COLO668 (cell line): ENCODE measurements around the gene CSPG5.

ENCODE experiments used
- DNase-seq: peaks from one replicate; lab custom pipeline; 2025; ENCODE audit not compliant: unreplicated experiment; lab: John Stamatoyannopoulos, UW

Gene CSPG5

DNA sequence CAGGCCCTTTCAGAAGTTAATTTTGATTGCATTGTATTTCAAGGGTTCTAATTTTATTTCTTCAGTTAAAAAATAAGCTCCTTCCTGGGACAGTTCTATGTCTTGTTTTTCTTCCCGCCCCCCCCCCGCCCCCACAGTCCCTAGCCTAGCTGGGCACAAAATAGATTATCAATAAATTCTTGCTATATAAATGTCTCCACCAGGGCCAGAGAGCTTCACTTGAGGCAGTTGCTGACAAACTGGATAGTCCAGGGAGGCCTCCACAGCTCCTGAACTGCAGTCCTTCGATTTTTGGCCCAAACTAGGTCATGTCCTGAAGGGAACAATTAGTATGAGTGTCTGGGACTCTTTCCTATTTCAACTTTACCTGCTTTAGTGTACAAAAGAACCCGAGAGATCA, 9.9 kb upstream of the CSPG5 start:
- DNase-seq, result no peak

DNA sequence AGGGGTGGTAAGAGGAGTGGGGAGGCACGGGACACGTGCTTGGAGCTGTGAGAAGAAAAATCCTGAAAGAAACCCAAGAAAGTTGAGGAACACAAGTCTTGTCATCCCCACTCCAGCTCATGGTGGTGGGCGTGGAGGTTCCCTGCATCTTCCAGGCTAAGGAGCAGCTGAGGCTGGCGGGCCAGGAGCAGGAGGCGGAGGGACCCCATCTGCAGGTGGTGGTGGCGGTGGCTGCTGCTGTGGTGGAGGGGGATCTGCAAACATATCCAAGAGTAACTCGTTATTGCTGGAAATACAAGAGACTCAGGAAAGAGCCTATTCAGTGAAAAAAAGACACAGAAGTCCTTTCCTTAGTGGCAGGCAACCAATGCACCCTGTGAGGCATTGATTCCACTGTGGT, 9.4 kb upstream of the CSPG5 start:
- no peak for DNase-seq

DNA sequence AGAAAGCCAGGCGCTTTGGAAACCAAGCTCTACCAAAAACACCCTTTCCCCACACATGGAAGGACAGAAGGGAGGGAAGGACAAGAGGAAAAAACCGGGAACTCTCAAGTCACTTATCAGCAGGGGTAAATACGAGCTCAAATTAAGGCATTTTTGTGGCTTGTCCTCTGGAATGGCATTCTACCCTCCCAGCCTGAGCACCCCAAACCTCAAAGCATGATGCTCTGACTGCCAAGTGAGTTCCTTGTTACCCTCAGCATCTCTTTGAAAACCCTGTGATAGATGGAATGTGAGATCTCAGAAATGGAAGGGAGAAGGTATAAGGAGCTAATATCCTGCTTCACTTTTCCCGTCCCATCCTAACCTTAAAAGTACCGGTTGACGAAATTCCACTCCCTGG, 8.1 kb upstream of the CSPG5 start:
- no peak for DNase-seq

DNA sequence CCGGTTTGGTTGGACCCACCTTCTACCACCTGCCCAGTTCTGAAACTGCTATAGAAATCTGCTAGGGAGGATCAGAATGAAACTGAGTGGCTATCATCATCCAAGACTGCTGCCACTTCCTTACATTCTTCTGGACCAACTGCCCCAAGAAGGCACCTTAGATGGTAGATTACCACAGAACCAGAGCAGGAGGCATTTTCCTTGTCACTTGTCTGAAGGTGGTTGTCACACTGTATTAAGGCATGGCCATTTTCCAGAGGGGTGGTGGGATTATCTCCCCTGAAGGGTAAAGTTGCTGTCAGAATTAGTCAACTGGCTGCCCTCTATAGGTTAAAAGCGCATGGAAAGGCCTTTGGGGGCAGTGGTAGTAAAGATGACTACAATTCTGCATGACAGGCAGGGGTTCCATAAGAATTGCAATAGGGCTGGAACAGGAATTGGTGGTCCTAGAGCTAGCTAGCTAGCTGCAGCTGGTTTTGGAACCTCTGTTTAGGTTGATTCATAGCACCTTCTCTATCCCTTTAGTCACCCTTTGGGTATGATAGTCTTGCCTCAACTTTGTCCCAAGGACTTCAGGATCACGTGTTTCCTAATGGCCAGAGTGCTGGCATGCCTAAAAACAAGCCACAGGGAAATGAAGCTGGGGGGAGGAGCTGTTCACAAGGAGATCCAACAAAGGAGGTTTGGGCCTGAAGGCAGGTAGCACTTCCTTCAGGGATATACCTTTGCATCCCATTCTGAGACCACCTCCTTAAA, 4.8 kb upstream of the CSPG5 start:
- DNase-seq, result no peak

DNA sequence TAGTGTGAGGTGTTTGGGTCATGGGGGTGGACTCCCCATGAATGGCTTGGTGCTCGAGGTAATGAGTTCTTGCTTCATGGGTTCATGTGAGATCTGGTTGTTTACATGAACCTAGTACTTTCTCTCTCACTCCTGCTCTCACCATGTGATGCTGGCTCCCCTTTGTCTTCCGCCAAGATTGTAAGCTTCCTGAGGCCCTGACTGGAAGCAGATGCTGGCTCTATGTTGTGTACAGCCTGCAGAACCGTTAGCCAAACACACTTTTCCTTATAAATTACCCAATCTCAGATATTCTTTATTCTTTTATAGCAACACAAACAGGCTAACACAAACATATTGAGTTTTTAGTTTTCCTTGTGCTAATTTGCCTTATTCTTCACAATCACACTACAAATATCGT, 3.2 kb upstream of the CSPG5 start:
- DNase-seq, result no peak

DNA sequence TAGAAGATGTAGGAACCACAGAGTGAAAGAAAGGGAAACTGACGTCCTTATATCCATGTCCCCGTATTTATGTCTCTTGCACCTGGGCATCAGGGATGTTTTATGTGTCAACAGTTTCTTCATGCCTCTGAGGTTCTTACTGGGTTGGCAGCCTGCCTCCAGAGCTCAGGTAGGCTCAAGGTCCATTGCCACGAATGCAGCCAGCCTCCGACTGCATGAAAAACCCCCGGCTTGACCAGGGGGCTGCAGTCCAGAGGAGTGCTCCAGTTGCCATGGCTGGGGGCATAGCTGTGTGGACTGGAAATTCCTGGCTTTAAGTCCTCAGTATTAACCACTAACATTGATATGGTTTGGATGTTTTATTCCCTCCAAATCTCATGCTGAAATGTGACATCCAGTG, 2.8 kb upstream of the CSPG5 start:
- no peak for DNase-seq

DNA sequence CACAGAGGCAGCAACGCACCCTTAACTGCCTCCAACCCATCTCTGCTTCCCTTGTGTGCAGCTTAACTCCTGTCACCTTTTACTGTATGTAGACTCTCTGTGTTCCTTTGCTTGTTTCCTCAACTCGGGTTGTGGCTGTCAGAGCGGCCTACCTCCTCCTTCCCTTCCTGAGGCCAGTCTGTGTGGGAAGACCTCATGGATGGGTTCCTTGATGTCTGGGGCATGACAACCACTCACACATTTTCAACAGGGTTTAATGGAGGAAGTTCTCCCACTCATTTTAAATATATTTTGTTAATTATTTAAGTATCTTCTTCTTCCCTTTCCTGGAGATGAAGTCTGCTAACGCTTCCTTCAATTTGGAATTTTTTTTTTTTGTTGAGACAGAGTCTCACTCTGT, 1.8 kb upstream of the CSPG5 start:
- DNase-seq, result no peak

DNA sequence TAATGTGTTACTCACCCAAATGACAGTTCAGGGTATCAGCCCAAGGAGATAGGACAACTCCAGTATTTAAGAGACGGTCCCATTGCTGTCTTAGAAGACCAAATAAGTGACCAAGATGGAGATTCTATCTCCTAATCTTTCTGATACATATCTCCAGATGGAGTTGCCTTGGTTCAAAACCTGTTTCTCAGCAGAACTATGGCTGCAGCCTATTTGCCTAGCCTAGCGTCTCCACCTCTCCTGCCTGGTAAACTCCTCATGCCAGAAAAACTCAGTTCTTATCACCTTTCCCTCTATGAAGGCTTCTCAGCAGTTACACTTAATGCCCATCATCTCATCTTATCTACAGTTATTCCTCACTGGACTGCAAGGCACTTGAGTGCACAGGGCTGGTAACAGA, 1.2 kb upstream of the CSPG5 start:
- DNase-seq, result no peak

DNA sequence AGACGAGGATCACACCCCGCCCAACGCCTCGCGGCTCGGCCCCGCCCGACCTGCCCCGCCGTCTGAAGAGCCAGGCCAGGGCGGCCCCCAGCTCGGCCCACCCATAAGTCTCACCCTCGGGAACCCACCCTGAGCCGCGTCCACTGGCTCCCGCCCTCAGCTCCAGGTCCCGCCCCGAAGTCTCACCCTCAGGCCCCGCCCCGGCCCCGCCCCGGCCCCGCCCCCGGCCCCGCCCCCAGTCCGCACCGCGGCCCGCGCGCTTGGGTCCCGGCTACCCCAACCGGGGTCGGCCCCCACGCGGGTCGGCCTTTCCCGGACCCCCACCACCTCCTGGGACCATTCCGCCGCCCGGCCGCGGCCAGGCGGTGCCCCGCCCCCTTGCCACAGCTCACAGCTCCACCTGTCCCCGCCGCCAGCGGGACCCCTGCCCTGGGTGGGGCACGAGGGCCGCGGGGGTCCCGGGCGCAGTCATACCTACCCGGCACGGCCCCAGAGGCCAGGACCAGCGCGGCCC, 489 bp downstream of the CSPG5 start:
- peak; percentile 5 for DNase-seq

DNA sequence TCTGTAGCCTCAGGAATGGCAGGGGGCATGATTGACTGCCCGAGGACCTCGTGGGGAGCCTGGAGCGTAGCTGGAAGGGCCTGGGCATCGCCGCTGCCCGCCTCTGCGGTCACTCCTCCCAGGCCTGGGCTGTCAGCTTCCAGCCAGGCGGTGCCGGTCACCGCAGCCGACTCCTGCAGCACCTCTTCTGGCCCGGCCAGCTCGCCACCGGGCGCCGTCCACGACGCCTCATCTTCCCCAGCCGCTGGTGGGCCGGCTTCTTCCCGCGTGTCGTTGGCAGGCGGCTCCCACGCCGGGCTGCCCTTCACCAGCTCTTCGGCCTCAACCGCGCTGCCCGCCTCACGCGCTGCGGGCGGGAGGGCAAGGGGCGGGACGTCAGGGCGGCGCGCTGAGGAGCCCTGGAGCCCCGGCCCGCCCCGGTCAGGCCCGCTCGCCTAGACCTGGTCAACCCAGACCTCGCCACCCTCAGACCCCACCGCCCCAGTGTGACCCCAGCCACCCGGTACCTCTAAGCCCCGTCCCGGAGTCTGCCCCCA, 1.0 kb downstream of the CSPG5 start:
- DNase-seq, result peak; percentile 5

DNA sequence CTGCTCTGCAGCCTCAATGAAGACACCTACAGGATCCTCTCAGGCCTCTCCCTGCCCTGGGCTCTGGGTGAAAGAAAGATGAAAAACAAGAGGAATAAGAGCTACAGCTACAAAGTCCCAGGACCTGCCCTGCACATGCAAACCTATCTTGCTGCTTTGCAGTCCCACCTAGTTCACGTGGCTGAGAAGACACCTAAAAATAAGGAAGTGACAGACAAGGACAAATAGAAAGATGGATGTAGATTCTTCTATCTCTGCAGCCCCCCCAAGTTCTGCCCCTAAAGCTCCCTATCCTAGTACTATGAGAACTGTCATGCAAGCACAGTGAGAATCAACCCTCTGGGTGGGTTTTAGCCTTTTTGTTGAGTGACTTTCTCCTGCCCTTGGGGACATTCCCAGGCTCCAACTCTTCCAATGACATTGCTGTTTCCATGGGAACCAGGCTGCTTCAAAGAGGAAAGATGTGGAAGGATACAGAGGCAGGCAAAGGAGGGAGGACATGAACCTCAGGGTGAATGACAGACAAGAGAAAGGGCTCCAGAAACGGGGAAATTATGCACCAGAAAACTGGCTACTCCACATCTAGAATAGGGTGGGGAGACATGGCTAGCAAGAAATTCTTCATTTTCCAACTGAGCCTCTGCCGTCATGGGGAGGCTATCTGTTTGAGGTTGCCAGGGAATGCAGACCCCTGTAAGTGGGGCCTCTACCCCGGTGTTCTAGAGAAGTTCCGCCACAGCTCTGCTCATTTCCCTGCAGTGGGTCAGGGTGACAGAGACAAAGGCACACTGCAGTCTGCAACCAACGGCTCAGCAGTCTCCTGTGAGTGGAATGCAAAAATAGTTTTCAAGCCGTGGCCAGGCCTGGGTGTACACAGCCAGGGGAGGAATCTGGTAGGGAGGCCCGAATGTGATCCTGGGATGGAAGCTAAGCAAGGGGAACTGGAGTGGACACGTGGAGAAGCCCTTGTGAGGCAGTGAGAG, 5.2 kb downstream of the CSPG5 start:
- DNase-seq, result no peak

DNA sequence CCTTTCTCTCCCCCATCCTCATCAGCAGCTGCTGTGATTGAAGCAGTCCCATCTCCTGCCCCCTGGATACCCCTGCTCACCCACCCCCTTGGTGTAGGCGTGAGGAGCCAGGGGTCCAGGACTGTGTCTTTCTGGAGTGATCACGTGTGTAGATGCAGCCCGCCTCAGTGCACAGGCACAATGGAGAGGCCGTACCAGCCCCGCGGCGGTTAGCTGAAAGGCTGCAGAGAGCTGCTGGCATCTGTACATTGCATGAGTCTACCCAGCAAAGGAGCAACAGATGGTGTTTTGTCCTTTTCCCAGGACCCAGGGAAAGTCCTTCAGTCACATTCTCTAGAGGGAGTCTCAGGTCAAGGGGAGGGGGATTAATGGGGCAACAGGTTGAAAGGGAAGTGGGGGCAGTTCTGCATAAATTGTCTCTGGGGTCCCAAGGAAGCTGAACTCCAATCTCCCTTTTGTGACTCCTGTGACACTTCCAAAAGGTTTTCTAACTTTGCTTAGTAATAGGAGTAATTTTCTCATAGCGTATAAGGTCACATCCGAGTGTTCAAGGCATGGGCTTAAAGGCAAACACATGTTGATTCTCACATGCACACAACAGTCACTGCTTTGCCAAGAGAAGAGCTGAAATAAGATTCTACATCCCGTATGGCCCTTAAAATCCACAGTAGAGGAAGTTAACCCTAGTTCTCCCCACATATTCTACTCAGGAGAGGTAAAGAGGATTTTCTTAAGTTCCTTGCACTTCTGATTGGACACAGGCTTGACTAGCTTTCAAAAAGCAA, 7.1 kb downstream of the CSPG5 start:
- peak; percentile 9 for DNase-seq

DNA sequence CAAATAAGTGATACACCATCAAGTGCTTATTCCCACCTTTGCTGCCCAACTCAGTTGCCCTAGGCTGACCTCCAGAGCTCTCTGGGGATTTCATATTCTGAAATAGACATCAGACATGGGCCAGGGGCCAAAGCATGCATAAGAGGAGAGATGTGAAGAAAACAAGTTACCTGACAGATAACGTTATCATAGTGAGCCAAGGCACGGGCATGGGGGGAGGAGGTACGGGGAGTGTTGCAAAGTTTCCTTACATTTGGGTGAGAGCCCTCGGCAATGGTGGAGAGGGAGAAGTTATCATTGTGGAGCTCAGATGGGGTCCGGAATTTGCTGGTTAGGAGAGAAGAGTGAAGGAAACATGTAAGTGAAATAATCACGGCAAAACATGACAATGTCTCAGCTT, 9.8 kb downstream of the CSPG5 start:
- DNase-seq, result no peak

DNA sequence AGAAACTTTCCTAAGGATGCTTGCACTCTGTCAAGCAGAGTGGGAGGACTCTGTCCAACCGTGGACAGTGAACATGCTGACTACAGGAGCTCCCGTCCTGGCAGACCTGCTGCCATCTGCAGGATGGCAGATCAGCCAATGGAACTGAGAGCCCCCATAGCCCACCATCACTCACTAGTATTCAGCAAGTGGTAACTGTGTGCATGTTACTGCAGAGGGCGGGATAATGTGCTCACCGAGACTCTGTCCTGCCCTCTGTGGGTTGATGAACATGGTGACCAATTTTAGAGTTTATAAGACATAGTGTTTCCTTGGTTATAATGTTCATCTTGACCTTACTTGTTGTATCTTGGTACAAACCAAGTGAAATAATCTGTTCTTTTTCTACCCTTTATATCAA, 11.5 kb downstream of the CSPG5 start:
- no peak for DNase-seq

DNA sequence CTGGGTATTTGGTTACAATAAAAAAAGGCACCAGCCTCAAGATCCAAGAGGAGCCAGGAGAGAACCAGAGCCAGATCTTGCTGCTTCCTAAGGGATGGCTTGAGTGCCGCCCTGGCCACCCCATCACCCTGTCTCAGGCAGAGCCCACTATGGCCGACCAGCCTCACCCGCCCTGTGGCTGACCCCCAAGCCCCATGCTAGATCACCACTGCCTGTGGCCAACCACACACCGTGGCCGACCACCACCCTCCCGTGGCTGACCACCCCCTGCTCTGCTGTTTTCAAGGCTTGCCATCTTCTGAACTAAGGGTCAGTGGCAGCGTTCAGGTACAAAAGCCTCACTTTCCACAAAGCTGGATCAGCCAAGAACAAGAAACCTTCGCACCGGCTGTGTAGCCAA, 12.0 kb downstream of the CSPG5 start:
- no peak for DNase-seq

DNA sequence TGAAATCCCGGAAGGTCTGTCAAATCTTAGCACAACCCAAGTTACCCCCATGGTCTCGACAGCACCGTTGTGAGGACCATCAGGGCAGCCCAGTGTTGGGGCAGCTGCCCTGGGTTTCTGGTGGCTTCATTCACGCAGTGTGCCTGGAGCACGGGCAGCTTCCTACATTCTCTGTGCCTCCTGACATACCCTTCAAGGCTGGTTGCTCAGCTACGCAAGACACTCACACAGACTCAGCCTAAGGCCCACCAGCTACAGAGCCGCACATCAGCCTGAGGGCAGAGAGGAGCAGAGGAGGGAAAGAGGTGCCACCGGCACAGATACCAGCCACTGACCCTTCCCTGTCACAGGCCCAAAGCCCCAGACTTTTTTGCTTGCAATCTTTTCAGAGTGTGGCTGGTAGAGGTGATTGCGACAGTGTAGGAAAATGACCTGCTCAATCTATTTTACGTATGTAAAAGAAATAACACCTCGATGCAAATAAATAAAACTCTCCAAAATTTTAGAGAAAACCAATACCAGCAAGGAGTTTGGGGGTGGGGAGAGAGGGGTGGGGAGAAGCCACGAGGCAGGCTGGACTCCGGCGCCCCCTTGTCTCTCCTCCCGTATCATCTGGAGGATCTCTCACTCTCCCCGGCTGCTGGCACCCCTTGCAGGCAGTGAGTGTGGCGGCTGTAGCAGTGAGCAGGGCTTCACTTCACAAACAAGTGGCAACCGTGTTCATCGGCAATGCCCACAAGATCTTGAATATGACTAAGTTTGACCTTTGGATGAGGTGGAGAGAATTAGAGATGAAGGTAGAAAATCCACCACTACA, 12.7 kb downstream of the CSPG5 start:
- DNase-seq, result no peak

DNA sequence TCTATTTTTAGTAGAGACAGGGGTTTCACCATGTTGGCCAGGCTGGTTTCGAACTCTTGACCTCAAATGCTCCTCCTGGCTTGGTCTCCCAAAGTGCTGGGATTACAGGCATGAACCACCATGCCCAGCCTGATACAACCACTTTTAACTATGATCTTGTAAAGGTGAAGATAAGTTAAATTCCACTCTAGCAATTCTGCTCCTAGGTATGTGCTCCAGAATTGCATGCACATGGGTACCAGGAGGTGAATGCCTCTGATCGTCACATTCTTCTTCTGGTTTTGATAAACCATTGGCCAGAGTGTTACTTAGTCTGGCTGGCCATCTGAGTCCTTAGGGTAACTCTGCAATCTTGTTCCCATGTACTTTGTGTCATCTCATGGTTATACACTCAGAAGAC, 22.3 kb downstream of the CSPG5 start:
- DNase-seq, result no peak

DNA sequence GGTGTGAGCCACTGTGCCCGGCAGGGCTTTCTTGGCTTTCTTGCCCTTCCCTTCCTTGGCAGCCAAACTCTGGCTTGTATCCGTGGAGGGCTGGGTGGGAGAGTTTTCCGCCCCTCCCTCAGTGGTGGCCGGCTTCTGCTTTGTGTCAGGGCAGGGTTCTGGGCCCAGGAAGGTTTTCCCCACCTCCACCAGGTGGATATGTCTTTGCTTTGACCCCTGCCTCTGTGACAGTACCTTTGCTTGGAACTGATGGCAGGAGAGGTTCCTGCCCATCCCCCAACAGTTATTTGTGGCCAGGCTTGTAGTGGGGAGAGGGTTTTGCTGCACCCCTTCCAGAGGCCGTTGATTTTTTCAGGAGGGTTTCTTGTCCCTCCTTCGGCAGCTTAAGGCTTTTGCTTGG, 24.3 kb downstream of the CSPG5 start:
- no peak for DNase-seq

DNA sequence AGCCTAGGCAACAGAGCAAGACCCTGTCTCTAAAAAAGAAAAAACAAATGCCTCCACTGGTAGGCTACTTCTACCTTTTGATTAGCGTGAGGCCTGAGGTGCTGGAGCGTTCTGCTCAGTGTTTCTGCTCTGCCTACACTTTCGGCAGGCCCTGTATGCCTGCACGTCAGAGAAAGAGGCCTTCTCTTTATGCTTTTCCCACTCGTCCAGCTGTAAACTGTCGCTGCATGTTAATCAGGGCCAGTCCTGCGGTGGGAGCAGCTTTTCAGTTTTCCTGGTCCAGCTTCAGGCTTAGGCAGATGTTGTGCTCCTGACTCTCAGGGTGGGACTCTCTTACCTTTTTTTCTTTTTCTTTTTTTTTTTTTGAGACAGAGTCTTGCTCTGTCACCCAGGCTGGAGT, 25.3 kb downstream of the CSPG5 start:
- no peak for DNase-seq

DNA sequence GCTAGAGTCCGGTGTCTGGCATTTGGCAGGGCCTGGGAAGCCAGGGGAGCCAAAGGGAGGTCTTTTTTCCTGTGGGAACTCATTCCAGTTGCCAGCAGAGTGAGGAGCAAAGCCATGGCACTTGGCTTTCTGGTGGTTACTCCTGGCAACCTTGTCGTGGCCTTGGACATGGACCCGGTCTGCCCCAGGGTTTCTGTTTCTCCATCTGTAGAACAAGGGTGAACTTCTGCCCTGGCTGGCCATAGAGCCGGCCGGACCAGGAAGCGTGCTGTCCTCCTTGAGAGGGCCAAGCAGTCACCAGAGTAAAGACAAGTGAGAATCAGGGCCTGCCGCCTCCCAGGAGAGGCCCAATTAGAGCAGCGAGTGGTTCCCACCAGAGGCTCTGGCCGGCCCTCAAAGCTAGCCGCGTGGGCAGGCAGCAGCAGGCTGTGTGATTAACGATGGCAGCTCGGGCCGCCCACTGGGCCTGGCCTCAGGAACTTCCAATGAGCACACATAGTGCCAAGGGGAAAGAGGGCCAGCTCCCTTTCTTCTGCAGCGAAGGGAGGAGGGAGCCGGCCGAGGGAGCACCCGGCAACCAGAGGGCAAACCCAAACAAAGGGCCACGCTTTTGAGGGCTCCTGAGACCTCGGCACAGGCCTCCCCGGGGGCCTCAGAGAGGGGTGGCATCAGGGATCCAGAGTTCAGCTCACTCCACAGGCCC, 36.0 kb downstream of the CSPG5 start:
- DNase-seq, result no peak
